Measurements from ENCODE around the gene CLCN1.

CLCN1 gene

DNA sequence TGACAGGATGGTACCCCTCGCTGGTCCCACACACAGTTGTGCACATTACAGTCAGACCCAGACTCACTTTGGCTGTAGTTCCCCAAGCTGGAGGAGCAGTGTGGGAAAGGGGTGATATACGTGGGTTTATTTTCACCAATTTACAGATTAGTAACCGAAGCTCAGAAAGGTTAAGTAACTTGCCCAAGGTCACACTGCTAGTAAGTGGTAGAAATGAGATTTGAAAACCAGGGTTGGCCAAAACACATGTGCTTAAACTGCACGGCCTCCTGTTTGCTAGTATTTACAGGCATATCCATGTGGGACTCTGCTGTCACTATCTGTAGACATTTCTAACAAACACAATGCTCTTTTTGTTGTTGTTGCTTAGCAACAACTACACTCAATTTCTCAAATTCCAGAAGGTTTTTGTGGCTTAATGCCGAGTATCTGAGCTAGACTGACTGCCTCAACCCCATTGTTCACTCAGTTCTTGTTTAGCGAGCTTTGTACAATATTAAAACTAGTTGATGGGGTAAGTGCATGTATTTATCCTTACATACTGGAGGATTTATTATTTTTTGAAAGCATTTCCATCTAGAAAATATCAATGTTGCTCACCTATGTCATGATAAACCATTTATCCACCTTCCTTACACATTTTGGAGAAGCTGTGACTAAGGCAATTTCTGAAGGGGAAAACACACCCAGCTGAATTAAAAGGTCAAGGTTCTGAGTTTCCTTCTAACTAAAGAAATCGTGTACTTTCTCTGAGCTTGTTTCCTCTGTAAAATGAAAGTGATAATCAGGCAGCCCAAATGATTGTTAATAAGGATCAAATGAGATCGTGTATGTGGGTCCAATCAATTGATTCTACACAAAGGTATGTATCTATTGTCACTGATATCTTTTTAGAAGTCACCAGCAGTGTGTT lies 36.5 kb upstream of the CLCN1 start:
- DNase-seq = no peak
- Histone ChIP-seq H3K4me2 (ENCODE audit: low read depth, low read length) (peak overlapping the region; percentile 9), H3K79me2 (ENCODE audit: low read length) (no peaks in the 10 kb centered on the region), H3K9ac (ENCODE audit: low read length) (no peak overlapping the region), H3K9me3 (replicated peaks; ENCODE audit: insufficient read depth, low read length) (no peaks in the 10 kb centered on the region), H2AFZ (ENCODE audit: low read length) (peak overlapping the region; percentile 13; the same call in 1 of the 2 replicates), H3F3A (ENCODE audit: insufficient read depth, low read length) (no peaks in the 10 kb centered on the region), H4K20me1 (ENCODE audit: insufficient read depth, low read length) (no peaks in the 10 kb centered on the region), H3K27me3 (replicated peaks; ENCODE audit: insufficient read depth, low read length) (no peaks in the 10 kb centered on the region), H3K27ac (ENCODE audit: low read length) (no peak overlapping the region), H3K9me2 (replicated peaks; ENCODE audit: insufficient read depth, low read length) (no peaks in the 10 kb centered on the region), H3K4me1 (ENCODE audit: low read length) (no peaks in the 10 kb centered on the region), H3K36me3 (replicated peaks; ENCODE audit: insufficient read depth, low read length) (no peaks in the 10 kb centered on the region), H3K4me3 (ENCODE audit: low read length) (no peak overlapping the region)
- TF ChIP-seq EZH2 (optimal IDR thresholded peaks at IDR 0.05; ENCODE audit: low read depth, low read length) (no peak), EZH2phosphoT487 (IDR thresholded peaks at IDR 0.05; ENCODE audit: low read length) (no peak)
- TF ChIP-seq, protein P1, sequence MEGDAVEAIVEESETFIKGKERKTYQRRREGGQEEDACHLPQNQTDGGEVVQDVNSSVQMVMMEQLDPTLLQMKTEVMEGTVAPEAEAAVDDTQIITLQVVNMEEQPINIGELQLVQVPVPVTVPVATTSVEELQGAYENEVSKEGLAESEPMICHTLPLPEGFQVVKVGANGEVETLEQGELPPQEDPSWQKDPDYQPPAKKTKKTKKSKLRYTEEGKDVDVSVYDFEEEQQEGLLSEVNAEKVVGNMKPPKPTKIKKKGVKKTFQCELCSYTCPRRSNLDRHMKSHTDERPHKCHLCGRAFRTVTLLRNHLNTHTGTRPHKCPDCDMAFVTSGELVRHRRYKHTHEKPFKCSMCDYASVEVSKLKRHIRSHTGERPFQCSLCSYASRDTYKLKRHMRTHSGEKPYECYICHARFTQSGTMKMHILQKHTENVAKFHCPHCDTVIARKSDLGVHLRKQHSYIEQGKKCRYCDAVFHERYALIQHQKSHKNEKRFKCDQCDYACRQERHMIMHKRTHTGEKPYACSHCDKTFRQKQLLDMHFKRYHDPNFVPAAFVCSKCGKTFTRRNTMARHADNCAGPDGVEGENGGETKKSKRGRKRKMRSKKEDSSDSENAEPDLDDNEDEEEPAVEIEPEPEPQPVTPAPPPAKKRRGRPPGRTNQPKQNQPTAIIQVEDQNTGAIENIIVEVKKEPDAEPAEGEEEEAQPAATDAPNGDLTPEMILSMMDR (IDR thresholded peaks at IDR 0.05; ENCODE audit: low read length) = no peak

DNA sequence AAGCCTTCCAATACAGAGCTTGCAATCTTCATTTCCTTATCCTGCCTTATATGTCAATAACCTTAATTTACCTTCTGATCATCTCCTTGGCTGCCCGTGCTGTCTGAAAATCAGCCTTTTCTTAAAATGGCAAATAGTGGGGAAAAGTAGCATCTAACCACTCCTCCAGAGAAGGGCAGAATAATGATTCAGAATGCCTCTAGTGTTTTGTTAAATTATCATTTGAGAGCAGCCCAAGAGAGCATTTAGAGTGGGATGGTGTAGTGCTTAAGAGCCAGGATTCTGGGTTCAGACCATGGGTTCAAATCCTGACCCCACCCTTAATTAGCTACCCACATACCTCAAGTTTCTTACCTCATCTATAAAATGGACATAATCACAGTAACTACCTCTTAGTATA lies 35.8 kb upstream of the CLCN1 start:
- Histone ChIP-seq H3K27ac (ENCODE audit: low read length) (no peak overlapping the region), H3F3A (ENCODE audit: insufficient read depth, low read length) (no peaks in the 10 kb centered on the region), H2AFZ (ENCODE audit: low read length) (no peak overlapping the region), H3K4me1 (ENCODE audit: low read length) (no peaks in the 10 kb centered on the region), H3K4me3 (ENCODE audit: low read length) (no peak overlapping the region), H3K27me3 (replicated peaks; ENCODE audit: insufficient read depth, low read length) (no peaks in the 10 kb centered on the region), H3K4me2 (ENCODE audit: low read depth, low read length) (peak overlapping the region; percentile 9), H4K20me1 (ENCODE audit: insufficient read depth, low read length) (no peaks in the 10 kb centered on the region), H3K9me2 (replicated peaks; ENCODE audit: insufficient read depth, low read length) (no peaks in the 10 kb centered on the region), H3K36me3 (replicated peaks; ENCODE audit: insufficient read depth, low read length) (no peaks in the 10 kb centered on the region), H3K9me3 (replicated peaks; ENCODE audit: insufficient read depth, low read length) (no peaks in the 10 kb centered on the region), H3K9ac (ENCODE audit: low read length) (no peak overlapping the region), H3K79me2 (ENCODE audit: low read length) (no peaks in the 10 kb centered on the region)
- TF ChIP-seq EZH2 (optimal IDR thresholded peaks at IDR 0.05; ENCODE audit: low read depth, low read length) (no peak), EZH2phosphoT487 (IDR thresholded peaks at IDR 0.05; ENCODE audit: low read length) (no peak)
- TF ChIP-seq, protein P1 (IDR thresholded peaks at IDR 0.05; ENCODE audit: low read length) = no peak
- DNase-seq = no peak

DNA sequence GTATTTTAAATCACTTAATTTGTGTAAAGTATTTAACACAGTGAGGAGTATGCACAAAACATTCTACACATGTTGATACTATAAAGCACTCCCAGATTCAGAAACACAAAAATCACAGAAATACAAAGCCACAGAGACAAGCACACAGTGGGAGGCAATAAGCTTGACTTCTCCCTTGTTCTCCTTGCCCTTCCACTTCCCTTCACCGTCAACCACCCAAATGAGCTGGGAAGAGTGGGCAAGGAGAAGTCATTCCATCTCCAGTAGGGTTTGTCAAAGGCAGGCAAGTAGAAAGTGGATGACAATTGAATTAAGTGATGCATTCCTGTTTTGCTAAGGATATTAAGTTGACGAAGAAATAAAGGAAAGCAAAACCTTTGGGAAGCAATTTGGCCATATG lies 35.3 kb upstream of the CLCN1 start:
- no peak for DNase-seq
- no peaks in the 10 kb centered on the region for H3K36me3 ChIP-seq (replicated peaks; ENCODE audit: insufficient read depth, low read length)
- no peaks in the 10 kb centered on the region for H3K4me1 ChIP-seq (ENCODE audit: low read length)
- no peak overlapping the region for H3K9ac ChIP-seq (ENCODE audit: low read length)
- H3K27me3 ChIP-seq (replicated peaks; ENCODE audit: insufficient read depth, low read length) = no peaks in the 10 kb centered on the region
- no peak overlapping the region for H3K4me3 ChIP-seq (ENCODE audit: low read length)
- no peak overlapping the region for H3K27ac ChIP-seq (ENCODE audit: low read length)
- H3K9me3 ChIP-seq (replicated peaks; ENCODE audit: insufficient read depth, low read length) = no peaks in the 10 kb centered on the region
- no peaks in the 10 kb centered on the region for H3K9me2 ChIP-seq (replicated peaks; ENCODE audit: insufficient read depth, low read length)
- no peak overlapping the region for H3K4me2 ChIP-seq (ENCODE audit: low read depth, low read length)
- no peaks in the 10 kb centered on the region for H3K79me2 ChIP-seq (ENCODE audit: low read length)
- H3F3A ChIP-seq (ENCODE audit: insufficient read depth, low read length) = no peaks in the 10 kb centered on the region
- TF ChIP-seq, protein P1 (IDR thresholded peaks at IDR 0.05; ENCODE audit: low read length) = no peak
- no peak for TF ChIP-seq EZH2phosphoT487 (IDR thresholded peaks at IDR 0.05; ENCODE audit: low read length)
- H2AFZ ChIP-seq (ENCODE audit: low read length) = no peak overlapping the region
- H4K20me1 ChIP-seq (ENCODE audit: insufficient read depth, low read length) = no peaks in the 10 kb centered on the region
